Measurements from ENCODE around the gene MGLL.
A peak's percentile ranks its signal among the peaks of the same experiment; 100 is the strongest.

The MGLL gene

DNA sequence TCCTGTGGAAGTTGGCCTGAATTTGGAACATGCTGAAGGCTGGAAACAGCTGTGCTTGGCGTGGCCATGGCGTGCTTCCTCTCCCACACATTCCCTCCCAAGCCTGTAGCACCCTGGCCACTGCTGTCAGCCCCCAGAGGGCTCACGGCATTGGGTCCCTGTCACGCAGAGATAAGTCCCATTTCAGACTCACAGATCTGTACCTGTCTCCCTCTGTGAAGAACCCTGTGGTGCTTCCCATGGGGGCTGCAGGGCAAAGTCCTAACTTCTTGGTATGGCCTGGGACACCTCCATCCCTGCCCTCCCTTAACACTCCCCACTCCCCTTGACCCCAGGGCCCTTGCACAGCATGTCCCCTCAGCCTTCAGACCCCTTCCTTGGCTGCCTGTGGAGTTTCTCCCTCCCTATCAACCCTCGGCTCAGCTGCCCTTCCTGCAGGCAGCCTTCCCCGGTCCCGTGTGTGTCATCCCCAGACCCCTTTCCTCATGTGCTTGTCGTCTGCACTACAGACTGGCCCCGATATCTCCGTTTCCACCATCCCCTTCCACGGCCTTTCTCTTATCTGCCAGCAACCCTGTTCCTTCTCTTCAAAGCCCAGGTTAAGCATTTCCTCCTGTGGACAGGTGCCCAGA lies 120.9 kb downstream of the MGLL start:
- FAIRE-seq = no peak

DNA sequence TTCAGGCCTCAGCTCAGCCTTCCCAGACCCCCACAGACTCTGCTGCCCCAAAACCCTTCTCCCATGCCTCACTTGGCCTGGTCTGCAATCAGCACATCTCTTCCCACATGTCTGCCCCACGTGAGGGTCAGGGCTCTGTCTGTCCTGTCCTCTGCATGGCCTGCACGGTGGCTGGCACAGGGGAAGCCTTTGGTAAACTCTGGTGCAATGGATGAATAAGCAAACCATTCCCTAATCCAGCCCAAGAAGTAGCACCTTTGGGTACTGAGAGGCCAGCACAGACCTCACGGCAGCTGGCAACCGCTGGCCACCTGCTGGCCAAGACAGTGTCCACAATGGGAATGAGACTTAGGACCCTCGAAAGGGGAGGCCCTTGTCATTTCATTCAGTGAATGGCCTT lies 121.9 kb downstream of the MGLL start:
- no peak for FAIRE-seq

DNA sequence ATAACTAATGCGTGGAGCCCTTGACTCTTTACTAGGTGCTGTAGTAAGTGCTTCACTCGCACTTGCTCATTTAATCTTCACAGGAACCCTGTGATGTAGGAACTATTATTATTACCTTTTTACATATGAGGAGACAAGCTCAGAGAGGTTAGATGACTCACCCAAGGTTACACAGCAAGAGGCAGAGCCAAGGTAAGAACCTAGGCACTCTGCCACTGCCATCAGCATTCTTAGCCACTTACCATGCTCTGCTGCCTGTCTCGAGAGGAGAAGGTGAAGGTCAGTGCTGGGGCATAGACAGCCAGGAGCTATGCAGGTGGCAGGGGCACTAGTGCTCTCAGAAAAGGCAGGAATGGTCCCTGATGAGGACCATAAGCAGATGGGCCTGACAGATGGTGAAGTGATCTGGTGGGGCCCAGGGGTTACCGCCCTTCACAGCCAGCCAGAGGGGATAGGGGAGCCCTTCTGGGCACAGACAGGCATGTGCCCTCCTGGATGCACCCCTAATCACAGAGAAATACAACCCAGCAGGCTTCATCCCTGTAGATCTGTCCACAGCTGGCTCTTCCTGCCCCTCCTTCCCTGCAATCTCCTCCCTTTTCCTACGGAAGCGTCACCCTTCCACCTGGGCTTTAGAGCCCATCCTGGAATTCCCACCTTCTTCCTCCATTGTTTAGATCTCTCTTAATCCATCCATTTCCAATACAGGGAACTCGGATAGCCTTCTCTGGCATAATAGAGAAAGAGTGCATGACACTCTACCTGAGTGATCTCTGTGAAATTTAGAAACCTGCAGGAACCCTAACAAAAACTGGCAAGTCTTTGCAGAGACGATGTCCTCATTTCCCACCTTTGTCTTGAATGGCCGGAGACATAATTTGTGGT lies 122.7 kb downstream of the MGLL start:
- no peak for FAIRE-seq

DNA sequence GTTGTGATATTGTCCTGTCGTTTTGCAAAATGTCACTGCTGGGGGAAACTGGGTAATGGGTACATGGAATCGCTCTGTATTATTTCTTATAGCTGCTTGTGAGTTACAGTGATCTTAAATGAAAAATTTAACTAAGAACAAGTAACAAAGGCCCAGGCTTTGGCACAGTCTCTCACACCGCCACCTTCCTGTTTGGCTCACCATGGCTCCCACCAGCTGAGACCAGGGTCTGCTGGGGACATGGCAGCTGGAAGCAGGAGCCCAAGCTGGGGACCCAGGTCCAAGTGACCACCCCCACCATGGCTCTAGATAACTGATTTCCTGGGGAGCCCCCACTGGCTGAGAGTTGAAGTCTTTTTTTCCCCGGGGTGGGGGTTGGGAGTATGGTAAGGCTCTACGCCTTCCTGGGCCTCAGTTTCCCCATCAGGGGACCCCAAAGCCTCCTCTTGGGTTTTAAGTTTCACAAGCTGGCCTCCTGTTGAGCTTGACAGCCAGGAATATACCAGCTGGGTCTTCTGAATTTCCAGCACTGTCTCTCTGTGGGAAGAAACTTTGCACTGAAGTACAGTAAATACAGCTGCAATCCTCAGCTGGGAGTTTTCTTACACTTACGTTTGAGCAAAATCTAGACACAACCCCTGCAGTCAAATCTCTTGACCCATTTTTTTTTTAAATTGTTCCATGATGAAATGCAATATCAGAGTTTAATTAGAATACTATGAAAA lies 123.5 kb downstream of the MGLL start:
- no peak for FAIRE-seq

DNA sequence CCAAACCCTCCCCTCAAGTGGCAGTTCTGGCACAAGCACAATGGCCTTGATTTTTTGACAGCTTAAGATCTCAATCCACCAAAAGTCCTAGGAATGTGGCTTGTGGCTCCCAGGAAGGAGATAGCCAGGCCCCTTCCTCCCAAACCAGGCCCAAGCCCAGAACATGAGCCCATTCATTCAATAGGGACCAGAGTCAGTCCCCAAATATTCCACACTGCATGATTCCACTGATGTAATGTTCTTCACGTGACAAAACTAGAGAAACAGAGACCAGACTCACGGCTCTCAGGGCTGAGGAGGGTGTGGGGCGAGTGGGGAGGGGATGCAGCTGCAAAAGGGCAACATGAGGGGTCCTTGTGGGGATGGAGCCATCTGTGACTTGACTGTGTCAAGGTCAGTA lies 124.0 kb downstream of the MGLL start:
- no peak for FAIRE-seq

DNA sequence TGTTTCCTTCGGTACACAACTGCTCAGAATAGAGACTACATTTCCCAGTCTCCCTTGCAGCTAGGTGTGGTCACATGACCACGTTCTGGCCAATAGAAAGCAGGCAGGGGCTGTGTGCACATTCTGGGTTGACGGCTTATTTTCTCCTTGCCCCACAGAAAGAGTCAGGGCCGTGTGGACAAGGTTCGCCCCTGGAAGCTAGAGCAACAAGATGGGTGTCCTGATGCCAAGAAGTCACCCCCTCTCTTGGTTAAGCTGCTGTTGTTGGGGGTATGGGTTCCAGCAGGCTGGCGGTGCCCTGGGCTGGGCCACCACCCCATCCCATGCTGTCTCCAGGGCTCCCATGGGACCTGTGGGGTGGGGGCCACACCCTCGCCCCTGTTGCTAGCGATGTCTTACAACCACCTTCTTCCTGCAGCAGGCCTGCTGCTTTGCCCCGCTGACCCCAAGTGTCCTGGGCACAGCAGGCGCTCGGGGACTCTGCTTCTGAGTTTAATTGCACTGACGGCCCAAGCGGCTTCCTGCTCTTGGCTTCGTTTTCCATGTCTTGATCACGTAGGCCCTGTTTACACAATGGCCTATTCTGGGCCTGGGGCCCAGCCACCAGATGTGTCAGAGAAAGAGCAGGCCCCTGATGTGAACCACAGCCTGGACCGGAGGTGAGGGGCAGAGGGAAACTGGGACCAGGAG lies 124.6 kb downstream of the MGLL start:
- FAIRE-seq = peak; percentile 57

DNA sequence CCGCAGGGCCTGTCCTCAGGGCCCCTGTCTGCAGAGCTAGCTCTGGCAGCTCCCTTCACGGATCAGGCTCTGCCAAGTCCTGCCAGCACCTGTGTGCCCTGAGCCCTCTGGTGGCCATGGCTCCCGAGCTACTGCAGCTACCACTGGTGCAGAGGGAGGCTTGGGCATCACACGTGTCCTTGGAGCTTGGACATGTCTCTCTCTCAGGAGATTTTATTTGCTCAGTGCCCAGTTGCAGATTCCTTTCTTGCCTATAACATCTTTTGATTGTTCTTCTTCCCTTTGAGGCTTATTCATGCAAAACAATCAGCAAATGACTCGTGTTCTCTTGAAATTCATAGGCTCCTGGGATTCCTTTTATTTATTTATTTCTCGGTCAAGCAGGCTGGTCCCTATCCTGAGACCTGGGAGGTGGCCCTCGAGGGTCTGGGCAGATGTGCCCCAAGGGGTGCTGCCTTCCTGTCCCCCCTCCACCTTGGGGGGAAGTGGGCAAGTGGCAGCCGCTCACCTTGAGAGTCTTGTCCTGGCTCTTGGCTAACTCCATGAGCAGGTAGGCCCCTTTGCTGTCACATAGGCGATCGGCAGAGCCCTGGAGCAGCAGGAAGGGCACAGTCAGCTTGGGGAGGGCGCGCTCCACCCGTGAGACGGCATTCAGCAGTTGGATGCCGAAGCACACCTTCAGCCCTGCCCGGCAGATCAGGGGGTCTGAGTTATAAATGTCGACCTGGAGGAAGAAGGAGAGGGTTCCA lies 127.7 kb downstream of the MGLL start:
- FAIRE-seq = no peak

DNA sequence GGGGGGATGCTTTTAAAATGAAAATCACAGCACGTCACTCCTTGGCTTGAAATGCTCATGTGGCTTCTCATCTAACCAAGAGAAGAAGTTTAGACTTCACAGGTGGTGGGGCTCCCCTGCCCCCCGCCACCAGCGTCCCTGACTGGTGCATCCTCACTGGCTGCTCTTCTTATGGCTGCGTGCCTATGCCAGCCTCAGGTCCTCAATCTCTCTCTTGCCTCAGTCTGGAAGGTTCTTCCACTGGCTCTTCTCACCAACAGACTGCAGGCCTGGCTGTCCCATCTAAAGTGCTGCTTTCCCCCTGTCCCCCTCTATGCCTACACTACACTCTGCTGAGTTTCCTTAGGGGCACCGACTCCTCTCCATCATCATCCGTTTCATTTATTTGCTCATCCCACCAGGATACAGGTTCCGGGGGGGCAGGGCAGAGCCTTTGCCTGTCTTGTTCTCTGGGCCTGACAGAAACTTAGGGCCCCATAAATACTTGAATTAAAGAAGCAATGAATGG lies 128.9 kb downstream of the MGLL start:
- no peak for FAIRE-seq

DNA sequence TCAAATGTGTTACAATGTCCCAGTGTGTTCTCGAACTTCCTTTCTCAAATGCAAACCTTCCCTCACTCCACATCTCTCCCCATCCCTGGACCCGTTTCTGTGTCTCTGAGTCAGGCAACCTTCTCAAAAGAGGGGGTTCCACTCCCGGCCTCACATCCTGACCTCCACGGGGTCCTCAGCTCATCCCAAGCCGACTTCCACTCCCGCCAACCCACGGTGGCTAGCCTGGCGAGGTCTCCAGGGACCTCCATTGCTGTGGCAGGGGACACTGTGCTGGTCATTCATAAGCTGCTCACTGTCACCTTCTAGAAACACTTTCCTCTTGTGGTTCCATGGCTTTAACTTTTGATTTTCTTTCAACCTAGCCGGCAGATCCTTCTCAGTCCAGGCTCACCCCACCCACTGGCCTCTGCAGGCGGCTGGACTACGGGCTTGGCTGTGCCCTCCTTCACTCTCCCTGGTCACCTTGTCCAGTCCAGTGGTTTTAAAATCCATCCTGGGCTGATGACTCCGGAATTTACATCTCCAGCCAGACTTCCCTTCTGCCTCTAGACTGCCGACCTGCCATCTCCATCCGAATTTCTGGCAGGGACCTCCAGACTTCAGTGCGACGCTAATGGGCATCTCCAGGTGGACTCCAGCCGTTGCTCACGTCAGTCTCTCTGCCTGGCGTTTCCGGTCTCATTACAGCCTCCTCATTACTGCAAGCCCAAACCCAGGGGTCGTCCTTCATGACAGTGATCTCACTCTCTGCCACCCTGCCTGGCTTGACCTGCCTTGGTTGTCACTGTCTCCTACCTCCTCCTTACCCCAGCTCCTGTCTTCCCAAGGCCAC lies 129.6 kb downstream of the MGLL start:
- FAIRE-seq = no peak

DNA sequence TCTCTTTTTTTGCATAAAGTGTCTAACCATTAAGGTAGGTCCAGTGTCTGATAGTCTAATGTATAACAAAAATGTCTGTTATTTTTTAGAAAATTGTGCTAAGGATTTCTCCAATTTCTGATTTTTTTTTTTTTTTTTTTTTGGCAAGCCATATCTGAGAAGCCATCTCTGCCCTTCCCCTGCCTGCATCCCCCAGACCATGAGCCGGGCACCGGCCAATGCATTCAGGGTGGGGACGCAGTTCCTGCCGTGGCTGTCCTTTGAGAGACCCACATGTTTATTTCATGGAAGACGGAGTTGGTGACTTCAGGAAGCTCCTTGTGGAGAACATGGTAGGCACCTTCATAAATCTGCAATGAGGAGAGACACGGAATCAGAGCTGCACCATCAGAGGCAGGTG lies 130.3 kb downstream of the MGLL start:
- FAIRE-seq = no peak

DNA sequence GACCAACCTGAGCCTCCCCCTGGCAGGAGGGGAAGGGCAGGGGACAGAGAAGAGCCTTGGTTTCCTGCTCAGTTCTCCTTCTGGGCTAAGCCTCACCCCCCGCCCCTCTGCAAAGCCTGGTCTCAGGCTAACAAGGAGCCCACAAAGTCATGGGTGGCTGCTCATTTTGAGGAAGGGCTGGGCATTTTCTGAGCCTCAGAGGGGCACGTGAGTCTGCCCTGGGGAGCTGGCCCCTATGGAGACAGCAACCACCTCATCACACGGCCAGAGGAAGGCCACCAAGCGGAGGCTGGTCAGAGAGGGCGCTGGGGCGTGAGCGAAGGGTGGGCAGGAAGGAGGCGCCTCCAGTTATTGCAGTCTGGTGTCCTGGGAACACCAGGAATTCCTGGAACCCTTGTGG lies 130.8 kb downstream of the MGLL start:
- no peak for FAIRE-seq

DNA sequence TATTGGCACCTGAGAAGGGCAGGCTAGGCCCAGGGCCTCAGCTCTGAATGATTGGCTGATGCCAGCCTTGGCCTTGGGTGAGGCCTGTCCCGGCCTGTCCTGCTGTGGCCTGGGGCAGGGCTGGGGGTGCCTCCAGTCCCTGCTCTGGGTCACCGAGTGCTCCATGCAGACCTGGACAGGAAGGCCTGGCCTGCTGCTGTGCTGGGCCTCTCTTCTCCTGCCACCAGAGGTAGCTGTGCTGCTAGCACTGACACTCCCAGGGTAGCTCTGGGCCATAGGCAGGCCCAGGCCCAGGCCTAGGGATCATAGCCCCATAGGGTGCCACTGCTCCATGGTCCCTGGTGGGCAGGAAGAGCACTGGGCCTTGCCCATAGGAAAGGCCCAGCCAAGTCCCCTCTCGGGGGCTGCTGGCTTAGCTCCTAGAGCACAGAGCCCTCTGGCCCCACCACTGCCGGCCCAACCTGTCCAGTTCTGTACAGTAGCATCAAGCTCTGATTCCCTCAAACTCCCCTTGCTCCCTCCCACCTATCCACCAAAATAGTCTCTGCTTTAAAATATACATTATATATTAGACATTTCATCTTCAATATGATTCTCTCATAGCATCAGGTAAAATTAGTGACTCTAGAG lies 131.4 kb downstream of the MGLL start:
- FAIRE-seq = no peak

DNA sequence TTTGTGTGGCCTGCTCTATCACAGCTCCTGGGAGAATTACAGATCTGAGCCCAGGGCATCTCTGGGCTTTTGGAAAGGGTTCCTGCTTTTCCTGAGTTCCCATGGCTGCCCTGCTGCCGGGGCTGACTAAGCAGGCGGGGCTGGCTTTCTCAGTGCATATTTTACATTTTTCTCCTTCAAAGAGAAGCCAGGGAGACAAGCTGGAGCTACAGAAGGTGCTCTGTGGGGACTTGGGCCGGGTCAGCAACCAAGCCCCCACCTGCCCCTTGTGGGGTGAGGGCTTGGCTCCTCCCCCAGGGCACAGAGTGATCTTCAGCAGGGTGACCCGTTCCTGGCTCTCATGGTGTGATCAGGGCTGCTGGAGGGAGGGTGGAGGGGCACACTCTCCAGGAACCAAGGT lies 132.2 kb downstream of the MGLL start:
- no peak for FAIRE-seq

DNA sequence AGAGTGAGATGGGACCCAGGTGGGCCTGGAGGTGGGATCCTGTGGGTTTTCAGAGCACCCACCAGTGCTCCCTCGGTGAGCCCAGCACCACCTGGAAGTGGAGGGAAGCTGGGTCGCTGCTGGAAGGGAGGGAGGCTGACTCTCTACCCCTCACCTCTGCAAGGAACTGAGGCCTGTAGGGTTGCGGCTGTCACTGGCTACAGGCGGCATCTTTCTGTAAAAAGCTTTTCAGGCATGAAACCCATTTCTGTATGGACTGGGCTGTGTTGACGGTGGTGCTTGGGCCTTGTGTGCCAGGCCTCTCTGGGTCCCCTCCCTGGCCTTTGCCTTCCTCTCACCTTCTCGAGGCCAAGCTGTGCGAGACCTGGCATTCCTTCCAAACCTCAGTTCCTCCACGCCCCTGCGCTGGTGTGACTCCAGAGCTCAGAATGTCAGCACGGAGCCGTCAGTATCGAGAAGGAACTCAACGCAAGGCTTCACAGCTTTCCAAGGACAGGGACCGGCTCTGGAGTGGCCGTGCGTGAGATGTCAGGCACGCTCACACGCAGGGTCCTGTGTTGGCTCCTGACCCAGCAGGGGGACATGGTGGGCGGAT lies 133.0 kb downstream of the MGLL start:
- FAIRE-seq = no peak

DNA sequence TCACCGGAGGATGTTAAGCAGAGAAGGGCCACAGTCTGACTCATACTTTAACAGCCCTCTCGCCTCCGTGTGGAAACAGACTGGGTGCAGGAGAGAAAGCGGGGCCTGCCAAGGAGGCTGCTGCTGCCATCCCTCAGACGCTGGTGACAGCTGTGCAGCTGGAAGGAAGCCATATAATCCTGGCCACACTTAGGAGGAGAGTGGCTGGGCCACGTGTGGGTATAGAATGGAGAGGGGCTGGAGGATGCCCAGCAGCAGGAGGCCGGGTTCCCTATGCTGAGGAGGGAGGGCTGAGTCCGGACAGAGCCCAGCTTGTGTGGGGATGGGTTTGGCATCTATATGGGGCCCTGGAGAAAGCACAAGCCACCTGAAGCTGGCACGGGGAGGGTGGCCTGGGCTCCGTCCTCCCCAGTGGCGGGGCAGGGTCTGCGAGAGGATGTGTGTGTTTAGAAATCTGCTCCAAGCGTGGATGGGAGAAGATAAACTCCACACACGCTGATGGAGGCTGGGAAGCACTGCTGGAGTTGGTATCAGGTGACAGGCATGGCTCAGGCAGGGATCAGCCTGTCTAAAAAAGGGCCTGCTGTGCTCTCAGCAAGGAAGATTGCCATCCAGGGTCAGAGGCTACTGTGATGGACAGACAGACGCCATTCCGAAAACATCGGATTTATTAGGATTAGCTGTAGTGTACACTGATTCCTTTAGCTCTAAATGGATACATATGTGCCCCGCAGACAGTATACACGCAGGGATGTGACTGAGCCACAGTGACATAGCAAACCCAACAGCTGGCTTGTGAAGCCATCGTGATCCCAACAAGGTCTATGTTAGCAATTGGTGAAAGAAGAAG lies 133.7 kb downstream of the MGLL start:
- FAIRE-seq = no peak

DNA sequence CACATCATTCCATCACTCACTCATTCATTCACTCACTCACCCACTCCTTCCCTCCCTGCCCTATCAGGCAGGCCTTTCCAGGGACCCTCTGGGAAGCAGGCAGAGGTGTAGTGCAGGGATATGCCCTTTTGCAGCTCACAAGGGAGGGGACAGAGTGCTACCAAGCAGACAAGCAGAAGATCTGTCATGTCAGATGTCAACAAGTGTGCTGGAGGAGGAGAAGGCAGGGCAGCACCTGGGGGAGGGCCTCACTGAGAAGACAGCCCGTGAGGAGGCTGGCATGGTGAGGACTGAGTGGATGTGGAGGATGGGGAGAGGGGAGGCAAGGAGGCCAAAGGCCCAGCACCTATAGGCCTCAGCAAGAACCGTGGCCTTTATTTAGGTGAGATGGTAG lies 134.3 kb downstream of the MGLL start:
- no peak for FAIRE-seq

DNA sequence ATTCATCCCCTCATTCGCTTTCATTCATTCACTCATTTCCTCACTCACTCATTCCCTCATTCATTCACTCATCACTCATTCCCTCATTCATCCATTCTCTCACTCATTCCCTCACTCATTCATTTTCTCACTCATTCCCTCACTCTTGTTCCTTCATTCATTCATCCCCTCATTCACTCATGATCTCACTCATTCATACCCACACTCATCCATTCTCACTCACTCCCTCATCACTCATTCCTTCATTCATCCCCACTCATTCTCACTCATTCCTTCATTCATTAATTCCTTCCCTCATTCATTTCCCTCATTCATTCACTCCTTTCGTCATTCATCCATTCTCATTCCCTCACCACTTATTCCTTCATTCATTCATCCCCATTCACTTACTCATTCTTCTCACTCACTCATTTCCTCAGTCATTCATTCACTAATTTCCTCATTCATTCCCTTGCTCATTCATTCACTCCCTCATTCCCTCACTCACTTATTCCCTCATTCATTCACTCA lies 135.0 kb downstream of the MGLL start:
- FAIRE-seq = no peak

DNA sequence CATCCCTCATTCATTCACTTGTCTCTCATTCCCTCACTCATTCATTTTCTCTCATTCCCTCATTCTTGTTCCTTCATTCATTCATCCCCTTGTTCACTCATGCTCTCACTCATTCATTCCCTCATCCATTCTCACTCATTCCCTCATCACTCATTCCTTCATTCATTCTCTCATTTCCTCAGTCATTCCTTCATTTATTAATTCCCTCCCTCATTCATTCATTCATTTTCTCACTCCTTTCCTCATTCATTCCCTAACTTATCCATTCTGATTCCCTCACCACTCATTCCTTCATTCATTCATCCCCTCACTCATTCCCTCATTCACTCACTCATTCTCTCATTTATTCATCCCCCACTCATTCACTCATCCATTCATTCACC lies 135.8 kb downstream of the MGLL start:
- FAIRE-seq = no peak
